GM12878 (cell line): ENCODE data around the gene CTPS1. TPM values are rescaled to one million over a fixed set of nuclear protein-coding genes. Genes with fewer than 3 reads are reported as not detected.

ENCODE experiments used
- ATAC-seq: fragments of 200-7000 bp; cut with Tn5 transposase; 3 replicates; pipeline ENCODE4 v1.9.1; 2020; ENCODE audit warnings: mild to moderate bottlenecking, moderate library complexity
- BruUV-seq: library from RNA; stranded (reverse); fragments of 400-500 nt; replicated peaks from 2 replicates; lab custom pipeline; 2021; lab: Mats Ljungman, UMichigan
- CTCF ChIA-PET: fragments of 300-600 bp; sonication (Branson Sonifier 250); formaldehyde crosslinking; extraction: SDS; loops from one replicate; lab custom pipeline; 2021; ENCODE audit warnings: inconsistent platforms; lab: Yijun Ruan, JAX
- POLR2A ChIA-PET: fragments of 350-600 bp; formaldehyde crosslinking; extraction: SDS; loops from one replicate; lab custom pipeline; 2021; ENCODE audit warnings: inconsistent platforms; lab: Charles Lee
- RAD21 ChIA-PET: fragments of 300-600 bp; sonication (Branson Sonifier 250); formaldehyde crosslinking; loops from one replicate; lab custom pipeline; 2023; ENCODE audit warnings: antibody characterized with exemption; ENCODE audit not compliant: unreplicated experiment; lab: Charles Lee
- SMC1A ChIA-PET: fragments of 300-600 bp; sonication (Branson Sonifier 250); formaldehyde crosslinking; loops from one replicate; lab custom pipeline; 2023; ENCODE audit not compliant: unreplicated experiment, uncharacterized antibody; lab: Charles Lee
- DNase-seq: peaks from one replicate; pipeline ENCODE4 v3.0.0-alpha.2; 2011; ENCODE audit warnings: low read depth, low spot score
- FAIRE-seq: peaks from 3 replicates; lab custom pipeline; 2011; peaks lifted over from hg19 to GRCh38; lab: Jason Lieb, UNC
- H2AFZ ChIP-seq: 2 replicates; pipeline ENCODE4 v1.6.0; 2011; ENCODE audit warnings: low read depth, low read length, control low read depth; ENCODE audit not compliant: control insufficient read depth
- H3K27ac ChIP-seq: 2 replicates; pipeline ENCODE4 v1.5.1; 2011; ENCODE audit warnings: control low read depth; ENCODE audit not compliant: control insufficient read depth, insufficient read depth
- H3K27me3 ChIP-seq, 2 experiments: replicated peaks in 1 of 2; 2 replicates each; pipeline versions ENCODE4 v1.6.0 to v1.6.1; 2011; ENCODE audit warnings: low read length in 1 of 2; ENCODE audit not compliant: control insufficient read depth in 2 of 2, insufficient read depth in 2 of 2
- H3K36me3 ChIP-seq, 2 experiments: 2 replicates each; pipeline ENCODE4 v1.5.1; 2011; ENCODE audit warnings: low read length in 1 of 2; ENCODE audit not compliant: control insufficient read depth in 2 of 2, insufficient read depth in 2 of 2
- H3K4me1 ChIP-seq: 2 replicates; pipeline ENCODE4 v1.6.1; 2011; ENCODE audit warnings: mild to moderate bottlenecking, low read length, moderate library complexity, mixed read lengths; ENCODE audit not compliant: control insufficient read depth, insufficient read depth
- H3K4me2 ChIP-seq: 2 replicates; pipeline ENCODE4 v1.6.0; 2011; ENCODE audit warnings: control low read depth; ENCODE audit not compliant: control insufficient read depth, insufficient read depth
- H3K4me3 ChIP-seq: fragments of 200-600 bp; sonication (generic); 2 replicates; pipeline ENCODE4 v1.5.1; 2016
- H3K79me2 ChIP-seq: 2 replicates; pipeline ENCODE4 v1.6.0; 2011; ENCODE audit warnings: low read length; ENCODE audit not compliant: control insufficient read depth, insufficient read depth
- H3K9ac ChIP-seq: 2 replicates; pipeline ENCODE4 v1.8.0; 2011; ENCODE audit warnings: low read length, control low read depth, mixed read lengths; ENCODE audit not compliant: control insufficient read depth, insufficient read depth
- H3K9me3 ChIP-seq: replicated peaks from 3 replicates; pipeline ENCODE4 v1.5.1; 2011; ENCODE audit warnings: mild to moderate bottlenecking, low read length; ENCODE audit not compliant: control insufficient read depth, insufficient read depth
- H4K20me1 ChIP-seq: 2 replicates; pipeline ENCODE4 v1.6.0; 2011; ENCODE audit not compliant: control insufficient read depth, insufficient read depth
- E4F1 ChIP-seq: fragments of 450-650 bp; IDR thresholded peaks from 2 replicates; pipeline ENCODE4 v1.6.1; 2018; ENCODE audit warnings: borderline replicate concordance, mild to moderate bottlenecking; ENCODE audit not compliant: partially characterized antibody
- FOS ChIP-seq: IDR thresholded peaks from 3 replicates; pipeline ENCODE4 v1.6.1; 2011; ENCODE audit warnings: borderline replicate concordance; ENCODE audit not compliant: insufficient read length; ENCODE audit errors: extremely low read depth
- HDAC2 ChIP-seq: fragments of 200-600 bp; sonication (generic); IDR thresholded peaks from 2 replicates; pipeline ENCODE4 v1.6.1; 2017
- NFYB ChIP-seq: IDR thresholded peaks from 2 replicates; pipeline ENCODE4 v1.6.1; 2011; ENCODE audit warnings: low read depth, mild to moderate bottlenecking, low read length, improper control_type of control experiment, moderate library complexity; ENCODE audit not compliant: insufficient read depth
- RB1 ChIP-seq: fragments of 450-650 bp; formaldehyde crosslinking; IDR thresholded peaks from 2 replicates; pipeline ENCODE4 v1.6.1; 2017; ENCODE audit warnings: mild to moderate bottlenecking, borderline replicate concordance
- WGBS: methylation state at CpG from one replicate; pipeline ENCODE4 v1.1.6; 2016; ENCODE audit warnings: low lambda C conversion rate; ENCODE audit not compliant: insufficient replicate concordance, insufficient coverage; ENCODE audit errors: missing lambda C conversion rate; 5-methylcytosine and 5-hydroxymethylcytosine counted together
- in situ Hi-C: fragments of 300-500 bp; cut with MboI; formaldehyde crosslinking; loops from 9 replicates; pipeline ENCODE4 v1.14.3; 2018; ENCODE audit warnings: mixed read lengths
- intact Hi-C: fragments of 100-400 bp; cut with micrococcal nuclease; formaldehyde crosslinking; loops from one replicate; pipeline ENCODE4 v1.14.2; 2022; ENCODE audit not compliant: unreplicated experiment
- polyA plus RNA-seq, 11 experiments: library from polyadenylated mRNA; depleted of rRNA in 4 of 11; unstranded in 6 of 11; stranded (reverse) in 5 of 11; fragments of >200 nt; fragmentation: Nextera tagmentation in 4 of 11; fragmentation: Illumina TruSeq in 1 of 11; extraction: Ambion mirVana in 4 of 11; extraction: Trizol in 1 of 11; gene quantifications; 1 replicate in 1 of 11; 2 replicates in 10 of 11; pipeline versions ENCODE4 v1.2.1 to v1.2.3, GENCODE V29; 2011 to 2016; ENCODE audit warnings: inconsistent platforms in 2 of 11, missing spikeins in 2 of 11, low read depth in 1 of 11
- total RNA-seq, 4 experiments: library from RNA; depleted of rRNA in 3 of 4; stranded (reverse); fragments of >200 nt in 3 of 4; fragmentation: Illumina TruSeq in 1 of 4; extraction: Trizol in 1 of 4; gene quantifications; 2 replicates each; pipeline versions ENCODE4 v1.2.1 to v1.2.3, GENCODE V29; 2013 to 2021

CTPS1 gene
- total and polyA plus RNA-seq, 10 of the 15 experiments (the other 5 are each of a cell fraction or from before 2014, with no cell fraction given), result 27.5 to 106 (median 62.8) TPM

GRCh38 chr1:40981691-40982448 is 2.4 kb downstream of the CTPS1 start:
- in situ Hi-C loops, result no loop called here
- H3K27me3 ChIP-seq, result no peaks in the 10 kb centered on the region
- peaks cover 10 to 11% of the 10 kb centered on the region in 2 experiments for H3K36me3 ChIP-seq
- H2AFZ ChIP-seq, result no peak overlapping the region
- H3K4me3 ChIP-seq, result peak overlapping the region; percentile 81; the same call in 1 of the 2 replicates
- ChIA-PET CTCF (interaction anchor here (1.4 kb wide), 1 partner anchor 22 kb away, joined by 4 read pairs; no protein-coding TSS in a partner anchor), POLR2A (interaction anchor here (1.9 kb wide), 1 partner anchor 22 kb away, joined by 6 read pairs; no protein-coding TSS in a partner anchor), SMC1A (interaction anchor here (0.7 to 3.2 kb wide), 4 partner anchors 13 to 34 kb away, joined by 3 to 13 read pairs (median 6); no protein-coding TSS in a partner anchor), RAD21 (interaction anchor here (4.1 kb wide), 1 partner anchor 22 kb away, joined by 19 read pairs; no protein-coding TSS in a partner anchor)
- FAIRE-seq (no peak), DNase-seq (no peak), ATAC-seq (no peak)
- intact Hi-C loops, result no loop called here
- WGBS, result 78% methylated on average over 13 of the region's 14 CpGs
- no peaks in the 10 kb centered on the region; the same call in 1 of the 2 replicates for H4K20me1 ChIP-seq
- peaks cover 43% of the 10 kb centered on the region for H3K79me2 ChIP-seq
- H3K27ac ChIP-seq, result no peak overlapping the region
- no peak for TF ChIP-seq FOS
- TF ChIP-seq NFYB, result no peak
- TF ChIP-seq E4F1, result no peak
- TF ChIP-seq HDAC2, result no peak
- no peak for TF ChIP-seq RB1
- no peaks in the 10 kb centered on the region for H3K9me3 ChIP-seq
- BruUV-seq, result no TSS peak
- peaks cover 4% of the 10 kb centered on the region; the same call in 1 of the 2 replicates for H3K4me1 ChIP-seq
- peak overlapping the region; percentile 78 for H3K4me2 ChIP-seq
- H3K9ac ChIP-seq, result no peak overlapping the region
